HS-27A (cell line): ENCODE data around the gene TTLL11.

Source experiments
- DNase-seq: peaks from one replicate; pipeline ENCODE4 v3.0.0-alpha.2; 2012; ENCODE audit warnings: low read depth, missing footprints

Gene TTLL11

GRCh38 chr9:121833061-121833460, 260.0 kb downstream of the TTLL11 start:
- DNase-seq = no peak

- DNase-seq = no peak
Measured at GRCh38 chr9:121831869-121832268, 261.2 kb downstream of the TTLL11 start.

GRCh38 chr9:121830441-121831140, 262.5 kb downstream of the TTLL11 start:
- no peak for DNase-seq

- DNase-seq = no peak
Measured at GRCh38 chr9:121827251-121827967, 265.7 kb downstream of the TTLL11 start.

GRCh38 chr9:121826711-121827110, 266.4 kb downstream of the TTLL11 start:
- no peak for DNase-seq

GRCh38 chr9:121825031-121825691, 267.9 kb downstream of the TTLL11 start:
- no peak for DNase-seq

GRCh38 chr9:121824651-121825030, 268.5 kb downstream of the TTLL11 start:
- no peak for DNase-seq

GRCh38 chr9:121823451-121824169, 269.5 kb downstream of the TTLL11 start:
- DNase-seq = no peak

- no peak for DNase-seq
Measured at GRCh38 chr9:121822093-121823085, 270.7 kb downstream of the TTLL11 start.

GRCh38 chr9:121821326-121821725, 271.8 kb downstream of the TTLL11 start:
- DNase-seq = no peak

- no peak for DNase-seq
Measured at GRCh38 chr9:121820286-121821005, 272.7 kb downstream of the TTLL11 start.

GRCh38 chr9:121819428-121820231, 273.5 kb downstream of the TTLL11 start:
- DNase-seq = no peak

GRCh38 chr9:121818841-121819427, 274.2 kb downstream of the TTLL11 start:
- no peak for DNase-seq

GRCh38 chr9:121818016-121818661, 275.0 kb downstream of the TTLL11 start:
- DNase-seq = no peak

- no peak for DNase-seq
Measured at GRCh38 chr9:121817476-121817875, 275.6 kb downstream of the TTLL11 start.

- no peak for DNase-seq
Measured at GRCh38 chr9:121816845-121817450, 276.2 kb downstream of the TTLL11 start.

GRCh38 chr9:121816449-121816817, 276.7 kb downstream of the TTLL11 start:
- DNase-seq = no peak
